ENCODE measurements around the gene CABP2. TPM values are rescaled to one million over a fixed set of nuclear protein-coding genes. Genes with fewer than 3 reads are reported as not detected.

The CABP2 gene
- total RNA-seq, 3 donors from 2014 or later (not counting 1 experiment from before 2014, with no cell fraction given) = not detected

DNA sequence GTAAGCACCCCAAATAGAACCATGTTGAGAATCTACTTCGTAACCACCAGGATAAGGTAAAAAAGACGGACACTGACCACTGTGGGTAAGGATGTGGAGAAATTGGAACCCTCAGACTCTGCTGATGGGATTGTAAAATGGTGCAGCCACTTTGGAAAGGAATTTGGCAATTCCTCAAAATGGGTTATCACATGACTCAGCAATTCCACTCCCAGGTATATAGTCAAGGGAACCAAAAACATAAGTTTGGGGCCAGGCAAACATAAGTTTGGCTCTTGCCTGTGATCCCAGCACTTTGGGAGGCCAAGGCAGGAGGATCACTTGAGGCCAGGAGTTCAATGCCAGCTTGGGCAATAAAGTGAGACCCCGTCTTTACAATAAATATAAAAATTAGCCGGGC, 5.1 kb upstream of the CABP2 start:
- H3K27ac ChIP-seq (ENCODE audit: low read length) = no peak overlapping the region
- H3K4me1 Mint-ChIP-seq = no peaks in the 10 kb centered on the region
- intact Hi-C loops (cut with micrococcal nuclease) = no loop called here
- ATAC-seq (no peak), DNase-seq (no peak)
- no peaks in the 10 kb centered on the region for H3K36me3 Mint-ChIP-seq
- H3K4me1 ChIP-seq (ENCODE audit: control insufficient read depth, insufficient read depth, low read length) = no peaks in the 10 kb centered on the region
- no peak overlapping the region for H3K4me3 Mint-ChIP-seq
- H3K27ac Mint-ChIP-seq = no peak overlapping the region
- WGBS (ENCODE audit: insufficient coverage) = 98% methylated on average over 4 of the region's 4 CpGs
- H3K36me3 ChIP-seq (ENCODE audit: control insufficient read depth, insufficient read depth, low read length) = no peaks in the 10 kb centered on the region
- no peaks in the 10 kb centered on the region for H3K9me3 Mint-ChIP-seq
- H3K27me3 Mint-ChIP-seq (ENCODE audit: low read depth in 2 of 2) = peaks cover 0 to 5% of the 10 kb centered on the region in 2 donors
- TF ChIP-seq, protein P1, sequence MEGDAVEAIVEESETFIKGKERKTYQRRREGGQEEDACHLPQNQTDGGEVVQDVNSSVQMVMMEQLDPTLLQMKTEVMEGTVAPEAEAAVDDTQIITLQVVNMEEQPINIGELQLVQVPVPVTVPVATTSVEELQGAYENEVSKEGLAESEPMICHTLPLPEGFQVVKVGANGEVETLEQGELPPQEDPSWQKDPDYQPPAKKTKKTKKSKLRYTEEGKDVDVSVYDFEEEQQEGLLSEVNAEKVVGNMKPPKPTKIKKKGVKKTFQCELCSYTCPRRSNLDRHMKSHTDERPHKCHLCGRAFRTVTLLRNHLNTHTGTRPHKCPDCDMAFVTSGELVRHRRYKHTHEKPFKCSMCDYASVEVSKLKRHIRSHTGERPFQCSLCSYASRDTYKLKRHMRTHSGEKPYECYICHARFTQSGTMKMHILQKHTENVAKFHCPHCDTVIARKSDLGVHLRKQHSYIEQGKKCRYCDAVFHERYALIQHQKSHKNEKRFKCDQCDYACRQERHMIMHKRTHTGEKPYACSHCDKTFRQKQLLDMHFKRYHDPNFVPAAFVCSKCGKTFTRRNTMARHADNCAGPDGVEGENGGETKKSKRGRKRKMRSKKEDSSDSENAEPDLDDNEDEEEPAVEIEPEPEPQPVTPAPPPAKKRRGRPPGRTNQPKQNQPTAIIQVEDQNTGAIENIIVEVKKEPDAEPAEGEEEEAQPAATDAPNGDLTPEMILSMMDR (IDR thresholded peaks at IDR 0.05) = no peak
- H3K4me3 ChIP-seq (ENCODE audit: low read length) = no peak overlapping the region
- H3K27me3 ChIP-seq (ENCODE audit: control insufficient read depth, insufficient read depth, low read length) = no peaks in the 10 kb centered on the region
- no peaks in the 10 kb centered on the region for H3K9me3 ChIP-seq (ENCODE audit: control insufficient read depth, insufficient read depth, low read length)

DNA sequence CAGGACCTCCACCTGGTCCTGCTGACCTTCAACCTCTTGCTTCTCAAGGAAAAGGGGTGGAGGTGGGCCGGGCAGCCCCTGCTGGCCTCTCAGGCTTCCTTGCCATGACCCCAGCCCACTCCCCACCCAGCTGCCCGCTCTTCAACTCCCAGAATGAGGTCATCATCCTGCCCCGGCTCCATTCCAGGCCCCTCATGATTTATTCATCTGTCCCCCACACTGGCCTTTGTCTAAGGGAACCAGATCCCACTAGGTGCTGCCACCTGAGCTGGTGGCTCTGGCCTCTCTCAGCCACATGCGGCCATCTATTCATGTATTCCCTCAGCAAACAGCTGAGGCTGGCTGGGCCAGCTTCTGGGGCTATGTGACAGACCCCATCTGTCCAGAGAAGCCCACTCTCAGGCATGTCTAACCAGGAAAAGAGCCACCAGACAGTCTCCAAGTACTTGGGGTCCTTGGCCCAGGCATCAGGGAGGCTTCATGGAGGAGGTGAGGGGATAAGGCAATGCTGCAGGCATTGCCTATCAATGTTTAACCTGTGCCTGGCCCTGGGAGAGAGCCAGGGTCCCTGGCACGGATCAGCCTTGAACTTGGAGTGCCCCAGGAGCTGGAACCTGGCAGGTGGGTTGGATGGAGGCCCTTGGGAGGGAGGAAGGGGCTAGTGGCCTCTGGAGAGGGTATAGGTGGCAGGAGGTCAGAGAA, 2.2 kb upstream of the CABP2 start:
- H3K4me3 ChIP-seq (ENCODE audit: low read length) = no peak overlapping the region
- 80% methylated on average over 5 of the region's 5 CpGs for WGBS (ENCODE audit: insufficient coverage)
- no peak overlapping the region for H3K27ac ChIP-seq (ENCODE audit: low read length)
- H3K9me3 Mint-ChIP-seq = no peaks in the 10 kb centered on the region
- no peaks in the 10 kb centered on the region for H3K9me3 ChIP-seq (ENCODE audit: control insufficient read depth, insufficient read depth, low read length)
- H3K4me1 Mint-ChIP-seq = no peaks in the 10 kb centered on the region
- H3K27me3 ChIP-seq (ENCODE audit: control insufficient read depth, insufficient read depth, low read length) = no peaks in the 10 kb centered on the region
- TF ChIP-seq, protein P1 (IDR thresholded peaks at IDR 0.05) = no peak
- H3K4me3 Mint-ChIP-seq = no peak overlapping the region
- no peak for DNase-seq
- no peaks in the 10 kb centered on the region for H3K36me3 Mint-ChIP-seq
- H3K27me3 Mint-ChIP-seq (ENCODE audit: low read depth in 2 of 2) = peaks cover 0 to 5% of the 10 kb centered on the region in 2 donors
- H3K27ac Mint-ChIP-seq = no peak overlapping the region
- intact Hi-C loops (cut with micrococcal nuclease) = no loop called here
- no peak for ATAC-seq
- no peaks in the 10 kb centered on the region for H3K36me3 ChIP-seq (ENCODE audit: control insufficient read depth, insufficient read depth, low read length)
- no peaks in the 10 kb centered on the region for H3K4me1 ChIP-seq (ENCODE audit: control insufficient read depth, insufficient read depth, low read length)

DNA sequence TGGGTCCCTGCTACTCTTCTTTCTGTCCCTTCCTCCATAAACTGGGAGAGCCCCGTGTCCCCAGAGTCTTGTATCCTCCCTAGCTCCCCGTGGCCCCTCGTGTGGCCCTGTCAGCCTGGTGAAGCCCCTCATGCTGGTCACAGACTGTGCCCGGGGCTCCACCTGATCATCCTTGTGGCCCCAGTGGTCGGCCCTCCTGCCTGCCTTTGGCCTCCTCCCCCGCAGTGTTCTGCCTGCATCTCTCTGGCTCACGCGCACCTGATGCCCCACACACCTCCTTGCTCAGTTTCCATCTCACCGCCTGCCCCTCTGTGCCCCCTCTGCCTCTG, 1.2 kb upstream of the CABP2 start:
- intact Hi-C loops (cut with micrococcal nuclease) = no loop called here

More for the DNA sequence above, 1.2 kb upstream of the CABP2 start:
- 77% methylated on average over 9 of the region's 9 CpGs for WGBS (ENCODE audit: insufficient coverage)
- H3K9me3 ChIP-seq (ENCODE audit: control insufficient read depth, insufficient read depth, low read length) = no peaks in the 10 kb centered on the region
- no peaks in the 10 kb centered on the region for H3K9me3 Mint-ChIP-seq
- no peak overlapping the region for H3K4me3 Mint-ChIP-seq
- H3K4me1 ChIP-seq (ENCODE audit: control insufficient read depth, insufficient read depth, low read length) = no peaks in the 10 kb centered on the region
- H3K4me3 ChIP-seq (ENCODE audit: low read length) = no peak overlapping the region
- DNase-seq (no peak), ATAC-seq (no peak)
- peaks cover 0 to 5% of the 10 kb centered on the region in 2 donors for H3K27me3 Mint-ChIP-seq (ENCODE audit: low read depth in 2 of 2)
- H3K36me3 ChIP-seq (ENCODE audit: control insufficient read depth, insufficient read depth, low read length) = no peaks in the 10 kb centered on the region
- no peaks in the 10 kb centered on the region for H3K4me1 Mint-ChIP-seq
- no peaks in the 10 kb centered on the region for H3K36me3 Mint-ChIP-seq
- H3K27ac Mint-ChIP-seq = no peak overlapping the region
- H3K27me3 ChIP-seq (ENCODE audit: control insufficient read depth, insufficient read depth, low read length) = no peaks in the 10 kb centered on the region
- H3K27ac ChIP-seq (ENCODE audit: low read length) = no peak overlapping the region
- TF ChIP-seq, protein P1 (IDR thresholded peaks at IDR 0.05) = no peak
